Lower lobe of right lung (tissue), 2 donors: ENCODE data around the gene MIR17HG. TPM values are rescaled to one million over a fixed set of nuclear protein-coding genes. Genes with fewer than 3 reads are reported as not detected.
A peak's percentile ranks its signal among the peaks of the same experiment; 100 is the strongest.

Experiments
- ATAC-seq, 2 donors: fragments of 200-7000 bp; cut with Tn5 transposase; one replicate each; pipeline ENCODE4 v1.9.1; 2020 to 2022; ENCODE audit warnings: mild to moderate bottlenecking in 2 of 2, moderate library complexity in 2 of 2
- DNase-seq: peaks from one replicate; pipeline ENCODE4 v3.0.0-alpha.2; 2020
- H3K27ac ChIP-seq: fragments of 200-600 bp; one replicate; pipeline ENCODE4 v1.8.0; 2022
- H3K27me3 ChIP-seq: fragments of 200-600 bp; one replicate; pipeline ENCODE4 v1.8.0; 2022; ENCODE audit warnings: low read depth
- H3K36me3 ChIP-seq: fragments of 200-600 bp; one replicate; pipeline ENCODE4 v1.8.0; 2022; ENCODE audit warnings: mild to moderate bottlenecking
- H3K4me1 ChIP-seq: fragments of 200-600 bp; one replicate; pipeline ENCODE4 v1.8.0; 2022
- H3K4me3 ChIP-seq: fragments of 200-600 bp; one replicate; pipeline ENCODE4 v1.8.0; 2022; ENCODE audit warnings: mild to moderate bottlenecking
- H3K9me3 ChIP-seq: fragments of 200-600 bp; one replicate; pipeline ENCODE4 v1.8.0; 2022
- CTCF ChIP-seq: fragments of 200-600 bp; IDR thresholded peaks from one replicate; pipeline ENCODE4 v1.8.0; 2022; ENCODE audit warnings: antibody characterized with exemption, mild to moderate bottlenecking
- intact Hi-C: fragments of 100-400 bp; cut with DNase I; formaldehyde crosslinking; loops from one replicate; pipeline ENCODE4 v1.11.0; 2022
- total RNA-seq: library from RNA; stranded (reverse); fragmentation: NEBNext Ultra II Directional; extraction: Animal tissue kit (Norgen Biotek cat#: 25700); gene quantifications from one replicate; pipeline ENCODE4 v1.2.1, GENCODE V29; 2021
- donor health status: DM: no; HTN: yes; CAD: no; lungs with severe emphysema.

MIR17HG gene
- total RNA-seq, 1 donor from 2014 or later, result 6.1 TPM

- intact Hi-C loops, result no loop called here
- DNase-seq, result no peak
- H3K27me3 ChIP-seq, result no peaks in the 10 kb centered on the region
- no peaks in the 10 kb centered on the region for H3K9me3 ChIP-seq
- ATAC-seq, result no peak
- TF ChIP-seq CTCF, result no peak
- no peaks in the 10 kb centered on the region for H3K4me1 ChIP-seq
- no peaks in the 10 kb centered on the region for H3K36me3 ChIP-seq
- H3K27ac ChIP-seq, result no peak overlapping the region
- no peak overlapping the region for H3K4me3 ChIP-seq
Observed at GRCh38 chr13:91369441-91369831, 21.9 kb downstream of the MIR17HG start.

GRCh38 chr13:91370501-91370900 is 23.0 kb downstream of the MIR17HG start:
- Histone ChIP-seq H3K9me3 (no peaks in the 10 kb centered on the region), H3K27ac (no peak overlapping the region), H3K36me3 (no peaks in the 10 kb centered on the region), H3K27me3 (no peaks in the 10 kb centered on the region), H3K4me1 (no peaks in the 10 kb centered on the region), H3K4me3 (no peak overlapping the region)
- intact Hi-C loops, result no loop called here
- ATAC-seq, result no peak
- DNase-seq, result no peak
- TF ChIP-seq CTCF, result no peak

GRCh38 chr13:91372911-91373310 is 25.4 kb downstream of the MIR17HG start:
- ATAC-seq, result no peak
- no peak overlapping the region for H3K27ac ChIP-seq

GRCh38 chr13:91375116-91375729 is 27.7 kb downstream of the MIR17HG start:
- ATAC-seq (peak; percentile 82 to 84), DNase-seq (no peak)
- peak; percentile 54 for TF ChIP-seq CTCF
- H3K4me3 ChIP-seq, result no peak overlapping the region
- no peaks in the 10 kb centered on the region for H3K4me1 ChIP-seq
- H3K27ac ChIP-seq, result no peak overlapping the region
- H3K36me3 ChIP-seq, result no peaks in the 10 kb centered on the region
- no peaks in the 10 kb centered on the region for H3K9me3 ChIP-seq
- no peaks in the 10 kb centered on the region for H3K27me3 ChIP-seq
- intact Hi-C loops, result no loop called here

More at GRCh38 chr13:91372911-91373310, 25.4 kb downstream of the MIR17HG start:
- no peak for TF ChIP-seq CTCF
- H3K9me3 ChIP-seq, result no peaks in the 10 kb centered on the region
- DNase-seq, result no peak
- no peaks in the 10 kb centered on the region for H3K4me1 ChIP-seq
- intact Hi-C loops, result no loop called here
- no peak overlapping the region for H3K4me3 ChIP-seq
- H3K27me3 ChIP-seq, result no peaks in the 10 kb centered on the region
- H3K36me3 ChIP-seq, result no peaks in the 10 kb centered on the region

GRCh38 chr13:91381371-91381770 is 33.9 kb downstream of the MIR17HG start:
- intact Hi-C loops, result no loop called here

More at GRCh38 chr13:91381371-91381770, 33.9 kb downstream of the MIR17HG start:
- H3K4me1 ChIP-seq, result no peaks in the 10 kb centered on the region
- no peak overlapping the region for H3K4me3 ChIP-seq
- DNase-seq (no peak), ATAC-seq (peak in 1 of 2 donors; percentile 67)
- peak; percentile 29 for TF ChIP-seq CTCF
- no peaks in the 10 kb centered on the region for H3K9me3 ChIP-seq
- no peaks in the 10 kb centered on the region for H3K36me3 ChIP-seq
- no peak overlapping the region for H3K27ac ChIP-seq
- H3K27me3 ChIP-seq, result no peaks in the 10 kb centered on the region
